HG03097 (cell line): ENCODE results near the gene FLNC.

Experiments used
- ATAC-seq: cut with Tn5 transposase; IDR thresholded peaks from one replicate; pipeline ENCODE4 v1.9.1; 2021; ENCODE audit not compliant: unreplicated experiment, low FRiP score

Gene FLNC

GRCh38 chr7:128829391-128830166, 627 bp upstream of the FLNC start:
- ATAC-seq, result no peak

GRCh38 chr7:128831178-128831993, 1.2 kb downstream of the FLNC start:
- no peak for ATAC-seq

GRCh38 chr7:128831994-128832879, 2.0 kb downstream of the FLNC start:
- no peak for ATAC-seq

GRCh38 chr7:128832880-128833147, 2.6 kb downstream of the FLNC start:
- no peak for ATAC-seq

GRCh38 chr7:128833148-128833945, 3.1 kb downstream of the FLNC start:
- ATAC-seq, result no peak

- no peak for ATAC-seq
These were observed 3.7 kb downstream of the FLNC start for GRCh38 chr7:128833946-128834325.

- ATAC-seq, result no peak
These were observed 5.1 kb downstream of the FLNC start for GRCh38 chr7:128835231-128835751.

- ATAC-seq, result no peak
These were observed 5.8 kb downstream of the FLNC start for GRCh38 chr7:128835790-128836641.

- ATAC-seq, result no peak
These were observed 6.6 kb downstream of the FLNC start for GRCh38 chr7:128836729-128837348.

GRCh38 chr7:128837521-128837921, 7.3 kb downstream of the FLNC start:
- no peak for ATAC-seq

- ATAC-seq, result no peak
These were observed 8.0 kb downstream of the FLNC start for GRCh38 chr7:128838109-128838779.

GRCh38 chr7:128838981-128839731, 8.9 kb downstream of the FLNC start:
- no peak for ATAC-seq

GRCh38 chr7:128839751-128840177, 9.6 kb downstream of the FLNC start:
- no peak for ATAC-seq

- no peak for ATAC-seq
These were observed 10.3 kb downstream of the FLNC start for GRCh38 chr7:128840326-128841170.

GRCh38 chr7:128841171-128841690, 11.0 kb downstream of the FLNC start:
- ATAC-seq, result no peak

GRCh38 chr7:128841921-128842673, 11.9 kb downstream of the FLNC start:
- no peak for ATAC-seq
